ENCODE results near the gene UBE2J2. TPM values are rescaled to one million over a fixed set of nuclear protein-coding genes. Genes with fewer than 3 reads are reported as not detected.

Gene UBE2J2
- total RNA-seq, 2 experiments from 2014 or later = 48.5 to 49.7 TPM

- Mint-ChIP-seq H3K9me3 (no peaks in the 10 kb centered on the region), H3K4me1 (ENCODE audit: low read depth) (peaks cover 31% of the 10 kb centered on the region), H3K4me3 (no peak overlapping the region), H3K27ac (no peak overlapping the region), H3K27me3 (ENCODE audit: low read depth) (no peaks in the 10 kb centered on the region), H3K36me3 (ENCODE audit: low read depth) (peaks cover 30% of the 10 kb centered on the region)
- CTCF ChIA-PET = interaction anchor here (0.8 kb wide), 1 partner anchor 105 kb away, joined by 3 read pairs; no protein-coding TSS in a partner anchor
- intact Hi-C loops (cut with micrococcal nuclease) = no loop called here
- DNase-seq = no peak
Observed at GRCh38 chr1:1227386-1227785, 46.3 kb downstream of the UBE2J2 start.

DNA sequence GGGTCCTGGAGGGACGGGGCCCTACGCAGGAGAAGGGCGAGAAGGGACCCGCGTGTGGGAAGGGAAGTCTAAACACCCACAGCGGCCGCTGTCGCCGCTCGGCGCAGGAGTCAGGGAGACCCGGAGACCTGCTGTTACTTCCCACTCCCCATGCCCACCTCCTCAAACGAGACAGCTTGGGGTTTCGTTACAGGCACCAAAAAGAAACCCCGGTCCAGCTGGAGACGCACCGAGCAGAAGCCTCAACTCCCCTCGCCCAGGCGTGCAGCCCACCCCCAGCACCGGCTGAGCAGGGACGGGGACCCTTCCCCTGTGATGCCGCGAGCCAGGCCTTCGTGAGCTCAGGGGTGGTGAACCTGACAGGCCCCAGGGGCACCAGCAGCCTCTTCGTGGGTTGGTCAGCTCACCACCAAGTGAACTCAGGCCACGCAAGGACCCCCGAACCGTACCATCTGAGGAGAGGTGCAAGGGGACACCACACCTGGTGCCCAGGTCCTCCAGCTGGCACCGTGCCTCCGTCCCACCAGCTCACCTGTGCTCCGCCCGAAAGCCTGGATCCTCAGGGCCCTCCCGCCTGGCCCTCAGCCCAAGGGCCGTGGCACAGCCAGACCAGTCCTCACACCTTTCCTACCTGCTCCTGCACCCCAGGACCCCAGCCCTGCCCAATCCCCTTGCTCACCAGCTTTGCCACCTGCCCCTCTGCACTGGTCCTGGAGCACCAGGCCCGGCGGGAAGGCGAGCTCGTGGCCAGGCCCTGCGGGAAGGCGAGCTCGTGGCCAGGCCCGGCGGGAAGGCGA, 46.9 kb downstream of the UBE2J2 start:
- H3K27ac Mint-ChIP-seq = no peak overlapping the region
- DNase-seq = no peak
- no peak overlapping the region for H3K4me3 Mint-ChIP-seq
- peaks cover 31% of the 10 kb centered on the region for H3K4me1 Mint-ChIP-seq (ENCODE audit: low read depth)
- intact Hi-C loops (cut with micrococcal nuclease) = no loop called here
- H3K27me3 Mint-ChIP-seq (ENCODE audit: low read depth) = no peaks in the 10 kb centered on the region
- H3K36me3 Mint-ChIP-seq (ENCODE audit: low read depth) = peaks cover 30% of the 10 kb centered on the region
- CTCF ChIA-PET = interaction anchor here (0.8 kb wide), 1 partner anchor 104 kb away, joined by 3 read pairs; no protein-coding TSS in a partner anchor
- H3K9me3 Mint-ChIP-seq = no peaks in the 10 kb centered on the region

DNA sequence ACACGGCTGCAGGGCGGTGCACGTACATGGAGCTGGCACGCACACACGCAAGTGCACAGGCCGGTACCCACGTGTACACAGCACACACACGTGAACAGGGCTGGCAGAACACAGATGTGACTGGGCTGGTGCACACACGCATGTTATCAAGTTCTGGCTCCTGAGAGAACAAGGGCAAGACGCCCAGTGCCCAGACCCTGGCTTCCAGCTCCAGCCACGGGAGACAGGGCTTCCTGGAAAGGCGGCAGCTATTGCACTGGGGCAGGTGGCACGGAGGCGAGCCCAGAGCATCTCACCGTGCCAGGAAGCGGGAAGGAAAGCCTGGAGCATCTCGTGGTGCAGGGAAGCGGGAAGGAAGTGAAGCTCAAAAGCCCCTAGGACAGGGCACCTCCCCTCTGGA, 47.7 kb downstream of the UBE2J2 start:
- no peak overlapping the region for H3K4me3 Mint-ChIP-seq
- peaks cover 31% of the 10 kb centered on the region for H3K4me1 Mint-ChIP-seq (ENCODE audit: low read depth)
- intact Hi-C loops (cut with micrococcal nuclease) = no loop called here
- no peak for DNase-seq
- H3K27me3 Mint-ChIP-seq (ENCODE audit: low read depth) = no peaks in the 10 kb centered on the region
- peaks cover 32% of the 10 kb centered on the region for H3K36me3 Mint-ChIP-seq (ENCODE audit: low read depth)
- H3K27ac Mint-ChIP-seq = peak overlapping the region; percentile 2
- H3K9me3 Mint-ChIP-seq = no peaks in the 10 kb centered on the region
- CTCF ChIA-PET = no interaction called here

DNA sequence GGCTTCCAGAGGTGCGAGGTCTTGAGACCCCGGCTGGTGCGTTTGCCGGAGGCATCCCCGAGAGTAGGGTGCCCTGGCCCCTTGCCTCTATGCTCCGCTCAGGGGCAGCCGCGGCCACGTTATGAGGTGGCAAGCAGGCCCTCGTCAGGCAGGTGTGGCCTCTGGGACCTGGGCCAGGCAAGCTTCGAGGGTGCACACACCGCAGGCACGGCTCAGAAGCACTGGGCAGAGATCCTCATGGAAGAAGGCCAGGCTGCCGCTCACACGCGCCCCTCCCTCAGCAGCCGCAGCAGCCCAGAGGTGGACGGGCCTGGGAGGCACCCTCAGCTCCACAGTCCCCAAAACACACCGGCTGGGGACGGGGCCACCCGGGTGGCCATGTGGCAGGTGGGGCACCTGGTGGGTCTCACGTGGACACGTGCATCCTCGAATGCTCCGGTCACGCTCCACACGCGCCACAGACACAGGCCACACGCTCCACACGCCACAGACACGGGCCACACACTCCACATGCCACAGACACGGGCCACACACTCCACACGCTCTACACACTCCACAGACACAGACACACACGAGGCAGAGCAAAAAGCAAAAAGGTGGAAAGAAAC, 48.3 kb downstream of the UBE2J2 start:
- H3K9me3 Mint-ChIP-seq = no peaks in the 10 kb centered on the region
- peaks cover 26% of the 10 kb centered on the region for H3K4me1 Mint-ChIP-seq (ENCODE audit: low read depth)
- H3K36me3 Mint-ChIP-seq (ENCODE audit: low read depth) = peaks cover 33% of the 10 kb centered on the region
- H3K27me3 Mint-ChIP-seq (ENCODE audit: low read depth) = no peaks in the 10 kb centered on the region
- intact Hi-C loops (cut with micrococcal nuclease) = no loop called here
- CTCF ChIA-PET = no interaction called here
- peak overlapping the region; percentile 2 for H3K27ac Mint-ChIP-seq
- no peak for DNase-seq
- H3K4me3 Mint-ChIP-seq = no peak overlapping the region

DNA sequence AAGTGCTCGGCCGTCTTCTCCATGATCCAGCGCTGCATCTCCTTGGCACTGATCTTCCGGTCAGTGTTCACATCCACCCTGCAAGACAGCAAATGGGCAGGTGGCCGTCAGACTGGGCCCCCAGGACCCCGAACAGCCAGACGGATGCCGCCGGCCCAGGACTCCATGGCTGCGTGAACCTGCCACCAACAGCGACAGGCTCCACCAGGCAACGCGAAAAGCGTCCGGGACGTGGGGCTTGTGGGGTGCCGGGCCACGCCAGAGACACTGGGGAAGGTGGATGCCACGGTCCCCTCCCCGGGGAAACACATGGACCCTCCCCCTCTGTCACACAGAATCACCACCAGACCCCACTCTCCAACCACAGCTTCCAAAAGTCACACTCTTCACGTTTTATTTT, 49.8 kb downstream of the UBE2J2 start:
- peaks cover 19% of the 10 kb centered on the region for H3K4me1 Mint-ChIP-seq (ENCODE audit: low read depth)
- H3K9me3 Mint-ChIP-seq = no peaks in the 10 kb centered on the region
- H3K36me3 Mint-ChIP-seq (ENCODE audit: low read depth) = peaks cover 35% of the 10 kb centered on the region
- no peaks in the 10 kb centered on the region for H3K27me3 Mint-ChIP-seq (ENCODE audit: low read depth)
- H3K27ac Mint-ChIP-seq = no peak overlapping the region
- H3K4me3 Mint-ChIP-seq = no peak overlapping the region
- intact Hi-C loops (cut with micrococcal nuclease) = no loop called here
- CTCF ChIA-PET = no interaction called here
- DNase-seq = no peak

DNA sequence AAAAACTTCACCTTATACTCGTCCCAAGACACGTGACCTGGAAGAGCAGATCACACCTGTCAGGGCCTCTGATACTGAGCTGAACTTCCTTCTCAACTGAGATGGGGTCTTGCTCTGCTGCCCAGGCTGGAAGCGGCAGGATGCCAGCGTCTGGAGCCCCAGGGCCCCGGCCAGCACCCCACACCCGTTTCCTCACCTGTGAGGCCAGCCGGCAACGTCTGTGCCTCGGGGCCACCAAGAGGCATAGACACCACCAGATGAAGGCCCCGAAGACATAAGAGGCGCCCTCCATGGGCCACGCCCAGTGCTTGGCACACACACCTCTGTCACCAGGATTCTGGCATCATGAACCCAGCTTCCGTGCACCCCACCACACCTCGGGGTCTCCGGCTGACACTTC, 50.3 kb downstream of the UBE2J2 start:
- CTCF ChIA-PET = no interaction called here
- intact Hi-C loops (cut with micrococcal nuclease) = no loop called here
- peaks cover 16% of the 10 kb centered on the region for H3K4me1 Mint-ChIP-seq (ENCODE audit: low read depth)
- no peak for DNase-seq
- no peak overlapping the region for H3K4me3 Mint-ChIP-seq
- no peak overlapping the region for H3K27ac Mint-ChIP-seq
- H3K36me3 Mint-ChIP-seq (ENCODE audit: low read depth) = peaks cover 34% of the 10 kb centered on the region
- H3K27me3 Mint-ChIP-seq (ENCODE audit: low read depth) = no peaks in the 10 kb centered on the region
- no peaks in the 10 kb centered on the region for H3K9me3 Mint-ChIP-seq

DNA sequence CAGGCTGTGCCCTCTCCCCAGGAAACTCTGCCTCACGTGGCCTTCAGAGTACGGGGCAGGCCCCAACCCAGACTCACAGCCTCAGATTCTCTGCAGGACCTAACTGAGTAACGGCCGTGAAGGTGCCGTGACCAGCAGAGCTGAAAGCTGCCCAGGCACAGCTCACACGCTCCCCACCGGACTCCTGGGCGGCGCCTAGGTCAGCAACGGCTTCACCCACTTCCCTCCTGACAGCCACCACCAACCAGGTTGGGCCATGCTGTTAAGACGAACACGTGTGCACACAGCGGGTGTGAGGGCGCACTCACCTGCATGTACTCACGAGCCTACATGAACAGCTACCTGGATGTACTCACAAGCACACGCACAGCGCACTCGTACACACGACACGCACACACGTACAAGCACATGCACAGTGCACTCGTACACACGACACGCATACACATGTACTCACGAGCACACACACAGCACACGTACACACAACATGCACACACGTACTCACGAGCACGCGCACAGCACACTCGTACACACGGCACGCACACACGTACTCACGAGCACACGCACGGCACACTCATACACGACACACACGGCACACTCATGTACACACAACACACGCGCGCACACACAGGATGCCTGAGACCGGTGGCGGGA, 51.0 kb downstream of the UBE2J2 start:
- H3K36me3 Mint-ChIP-seq (ENCODE audit: low read depth) = peaks cover 40% of the 10 kb centered on the region
- H3K27me3 Mint-ChIP-seq (ENCODE audit: low read depth) = no peaks in the 10 kb centered on the region
- CTCF ChIA-PET = no interaction called here
- DNase-seq = no peak
- H3K27ac Mint-ChIP-seq = no peak overlapping the region
- intact Hi-C loops (cut with micrococcal nuclease) = no loop called here
- H3K4me3 Mint-ChIP-seq = no peak overlapping the region
- H3K9me3 Mint-ChIP-seq = no peaks in the 10 kb centered on the region
- peaks cover 22% of the 10 kb centered on the region for H3K4me1 Mint-ChIP-seq (ENCODE audit: low read depth)

- CTCF ChIA-PET = no interaction called here
- Mint-ChIP-seq H3K9me3 (no peaks in the 10 kb centered on the region), H3K27me3 (ENCODE audit: low read depth) (no peaks in the 10 kb centered on the region), H3K36me3 (ENCODE audit: low read depth) (peaks cover 41% of the 10 kb centered on the region), H3K27ac (no peak overlapping the region), H3K4me3 (no peak overlapping the region), H3K4me1 (ENCODE audit: low read depth) (peaks cover 25% of the 10 kb centered on the region)
- intact Hi-C loops (cut with micrococcal nuclease) = no loop called here
- DNase-seq = no peak
Observed at GRCh38 chr1:1221887-1222574, 51.6 kb downstream of the UBE2J2 start.

DNA sequence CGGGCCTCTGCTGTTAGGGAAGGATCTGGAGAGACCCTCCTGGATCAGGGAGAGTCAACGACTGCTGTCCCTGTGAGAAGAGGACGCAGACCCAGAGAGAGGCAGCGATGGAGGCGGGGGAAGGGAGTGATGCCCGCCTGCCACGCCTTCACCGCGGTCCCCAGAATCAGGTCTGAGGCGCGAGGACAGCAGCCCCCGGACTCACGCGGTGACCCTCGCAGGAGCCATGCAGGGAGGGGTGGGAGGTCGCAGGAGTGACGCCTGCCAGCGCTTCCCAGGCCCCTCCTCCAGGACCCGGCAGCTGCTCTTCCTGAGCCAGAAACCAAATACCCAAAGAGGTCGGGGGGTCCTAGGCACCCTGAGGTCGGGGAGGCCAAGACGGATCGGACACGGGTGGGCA, 53.5 kb downstream of the UBE2J2 start:
- Mint-ChIP-seq H3K36me3 (ENCODE audit: low read depth) (peaks cover 41% of the 10 kb centered on the region), H3K27ac (no peak overlapping the region), H3K4me3 (no peak overlapping the region), H3K27me3 (ENCODE audit: low read depth) (no peaks in the 10 kb centered on the region), H3K9me3 (no peaks in the 10 kb centered on the region), H3K4me1 (ENCODE audit: low read depth) (peaks cover 30% of the 10 kb centered on the region)
- no peak for DNase-seq
- CTCF ChIA-PET = no interaction called here
- intact Hi-C loops (cut with micrococcal nuclease) = no loop called here

- Mint-ChIP-seq H3K4me1 (ENCODE audit: low read depth) (peaks cover 38% of the 10 kb centered on the region), H3K27ac (peak overlapping the region; percentile 71), H3K27me3 (ENCODE audit: low read depth) (no peaks in the 10 kb centered on the region), H3K36me3 (ENCODE audit: low read depth) (peaks cover 41% of the 10 kb centered on the region), H3K4me3 (no peak overlapping the region), H3K9me3 (no peaks in the 10 kb centered on the region)
- intact Hi-C loops (cut with micrococcal nuclease) = no loop called here
- DNase-seq = no peak
- CTCF ChIA-PET = no interaction called here
Observed at GRCh38 chr1:1219341-1219740, 54.3 kb downstream of the UBE2J2 start.

GRCh38 chr1:1218524-1219200, 55.0 kb downstream of the UBE2J2 start:
- H3K4me3 Mint-ChIP-seq = no peak overlapping the region
- H3K36me3 Mint-ChIP-seq (ENCODE audit: low read depth) = peaks cover 37% of the 10 kb centered on the region

More at GRCh38 chr1:1218524-1219200, 55.0 kb downstream of the UBE2J2 start:
- no peak for DNase-seq
- Mint-ChIP-seq H3K27ac (peak overlapping the region; percentile 82), H3K27me3 (ENCODE audit: low read depth) (no peaks in the 10 kb centered on the region), H3K4me1 (ENCODE audit: low read depth) (peaks cover 41% of the 10 kb centered on the region), H3K9me3 (no peaks in the 10 kb centered on the region)
- CTCF ChIA-PET = no interaction called here
- intact Hi-C loops (cut with micrococcal nuclease) = no loop called here
